GM12878 (cell line): Measurements from ENCODE around the gene SLC35G2. TPM values are rescaled to one million over a fixed set of nuclear protein-coding genes. Genes with fewer than 3 reads are reported as not detected.

ENCODE experiments used
- ATAC-seq: fragments of 200-7000 bp; cut with Tn5 transposase; 3 replicates; pipeline ENCODE4 v1.9.1; 2020; ENCODE audit warnings: mild to moderate bottlenecking, moderate library complexity
- BruUV-seq: library from RNA; stranded (reverse); fragments of 400-500 nt; replicated peaks from 2 replicates; lab custom pipeline; 2021; lab: Mats Ljungman, UMichigan
- CTCF ChIA-PET: fragments of 300-600 bp; sonication (Branson Sonifier 250); formaldehyde crosslinking; extraction: SDS; loops from one replicate; lab custom pipeline; 2021; ENCODE audit warnings: inconsistent platforms; lab: Yijun Ruan, JAX
- POLR2A ChIA-PET: fragments of 350-600 bp; formaldehyde crosslinking; extraction: SDS; loops from one replicate; lab custom pipeline; 2021; ENCODE audit warnings: inconsistent platforms; lab: Charles Lee
- RAD21 ChIA-PET: fragments of 300-600 bp; sonication (Branson Sonifier 250); formaldehyde crosslinking; loops from one replicate; lab custom pipeline; 2023; ENCODE audit warnings: antibody characterized with exemption; ENCODE audit not compliant: unreplicated experiment; lab: Charles Lee
- SMC1A ChIA-PET: fragments of 300-600 bp; sonication (Branson Sonifier 250); formaldehyde crosslinking; loops from one replicate; lab custom pipeline; 2023; ENCODE audit not compliant: unreplicated experiment, uncharacterized antibody; lab: Charles Lee
- DNase-seq: peaks from one replicate; pipeline ENCODE4 v3.0.0-alpha.2; 2011; ENCODE audit warnings: low read depth, low spot score
- FAIRE-seq: peaks from 3 replicates; lab custom pipeline; 2011; peaks lifted over from hg19 to GRCh38; lab: Jason Lieb, UNC
- H2AFZ ChIP-seq: 2 replicates; pipeline ENCODE4 v1.6.0; 2011; ENCODE audit warnings: low read depth, low read length, control low read depth; ENCODE audit not compliant: control insufficient read depth
- H3K27ac ChIP-seq: 2 replicates; pipeline ENCODE4 v1.5.1; 2011; ENCODE audit warnings: control low read depth; ENCODE audit not compliant: control insufficient read depth, insufficient read depth
- H3K27me3 ChIP-seq, 2 experiments: replicated peaks in 1 of 2; 2 replicates each; pipeline versions ENCODE4 v1.6.0 to v1.6.1; 2011; ENCODE audit warnings: low read length in 1 of 2; ENCODE audit not compliant: control insufficient read depth in 2 of 2, insufficient read depth in 2 of 2
- H3K36me3 ChIP-seq, 2 experiments: 2 replicates each; pipeline ENCODE4 v1.5.1; 2011; ENCODE audit warnings: low read length in 1 of 2; ENCODE audit not compliant: control insufficient read depth in 2 of 2, insufficient read depth in 2 of 2
- H3K4me1 ChIP-seq: 2 replicates; pipeline ENCODE4 v1.6.1; 2011; ENCODE audit warnings: mild to moderate bottlenecking, low read length, moderate library complexity, mixed read lengths; ENCODE audit not compliant: control insufficient read depth, insufficient read depth
- H3K4me2 ChIP-seq: 2 replicates; pipeline ENCODE4 v1.6.0; 2011; ENCODE audit warnings: control low read depth; ENCODE audit not compliant: control insufficient read depth, insufficient read depth
- H3K4me3 ChIP-seq: fragments of 200-600 bp; sonication (generic); 2 replicates; pipeline ENCODE4 v1.5.1; 2016
- H3K79me2 ChIP-seq: 2 replicates; pipeline ENCODE4 v1.6.0; 2011; ENCODE audit warnings: low read length; ENCODE audit not compliant: control insufficient read depth, insufficient read depth
- H3K9ac ChIP-seq: 2 replicates; pipeline ENCODE4 v1.8.0; 2011; ENCODE audit warnings: low read length, control low read depth, mixed read lengths; ENCODE audit not compliant: control insufficient read depth, insufficient read depth
- H3K9me3 ChIP-seq: replicated peaks from 3 replicates; pipeline ENCODE4 v1.5.1; 2011; ENCODE audit warnings: mild to moderate bottlenecking, low read length; ENCODE audit not compliant: control insufficient read depth, insufficient read depth
- H4K20me1 ChIP-seq: 2 replicates; pipeline ENCODE4 v1.6.0; 2011; ENCODE audit not compliant: control insufficient read depth, insufficient read depth
- CEBPB ChIP-seq, 2 experiments: fragments of 150-350 bp in 1 of 2; IDR thresholded peaks; 2 replicates each; pipeline ENCODE4 v1.6.1; 2012 to 2014; ENCODE audit warnings: low read depth in 2 of 2, low read length in 2 of 2, borderline replicate concordance in 1 of 2, inconsistent platforms in 1 of 2
- GABPA ChIP-seq: IDR thresholded peaks from 2 replicates; pipeline ENCODE4 v1.6.1; 2014; ENCODE audit warnings: antibody characterized with exemption, low read depth, mild to moderate bottlenecking, inconsistent platforms
- JUND ChIP-seq: IDR thresholded peaks from 2 replicates; pipeline ENCODE4 v1.6.1; 2012; ENCODE audit warnings: low read depth, mild to moderate bottlenecking, low read length, improper control_type of control experiment, moderate library complexity
- POLR2A ChIP-seq: IDR thresholded peaks from 2 replicates; pipeline ENCODE4 v1.6.1; 2011; ENCODE audit warnings: low read depth, mild to moderate bottlenecking, low read length
- RCOR1 ChIP-seq: conservative IDR thresholded peaks from 2 replicates; pipeline ENCODE4 v1.6.1; 2012; ENCODE audit warnings: low read depth, low read length, improper control_type of control experiment
- SREBF2 ChIP-seq: IDR thresholded peaks from 2 replicates; pipeline ENCODE4 v1.6.1; 2012; ENCODE audit warnings: mild to moderate bottlenecking, low read length
- TBL1XR1 ChIP-seq: IDR thresholded peaks from 2 replicates; pipeline ENCODE4 v1.6.1; 2012; ENCODE audit warnings: low read depth, low read length, improper control_type of control experiment
- YY1 ChIP-seq: IDR thresholded peaks from 2 replicates; pipeline ENCODE4 v1.6.1; 2011; ENCODE audit warnings: low read depth, mild to moderate bottlenecking, low read length
- ZNF384 ChIP-seq: IDR thresholded peaks from 2 replicates; pipeline ENCODE4 v1.6.1; 2012; ENCODE audit warnings: low read depth, mild to moderate bottlenecking, low read length, improper control_type of control experiment, borderline replicate concordance
- WGBS: methylation state at CpG from one replicate; pipeline ENCODE4 v1.1.6; 2016; ENCODE audit warnings: low lambda C conversion rate; ENCODE audit not compliant: insufficient replicate concordance, insufficient coverage; ENCODE audit errors: missing lambda C conversion rate; 5-methylcytosine and 5-hydroxymethylcytosine counted together
- in situ Hi-C: fragments of 300-500 bp; cut with MboI; formaldehyde crosslinking; loops from 9 replicates; pipeline ENCODE4 v1.14.3; 2018; ENCODE audit warnings: mixed read lengths
- intact Hi-C: fragments of 100-400 bp; cut with micrococcal nuclease; formaldehyde crosslinking; loops from one replicate; pipeline ENCODE4 v1.14.2; 2022; ENCODE audit not compliant: unreplicated experiment
- polyA plus RNA-seq, 11 experiments: library from polyadenylated mRNA; depleted of rRNA in 4 of 11; unstranded in 6 of 11; stranded (reverse) in 5 of 11; fragments of >200 nt; fragmentation: Nextera tagmentation in 4 of 11; fragmentation: Illumina TruSeq in 1 of 11; extraction: Ambion mirVana in 4 of 11; extraction: Trizol in 1 of 11; gene quantifications; 1 replicate in 1 of 11; 2 replicates in 10 of 11; pipeline versions ENCODE4 v1.2.1 to v1.2.3, GENCODE V29; 2011 to 2016; ENCODE audit warnings: inconsistent platforms in 2 of 11, missing spikeins in 2 of 11, low read depth in 1 of 11
- total RNA-seq, 4 experiments: library from RNA; depleted of rRNA in 3 of 4; stranded (reverse); fragments of >200 nt in 3 of 4; fragmentation: Illumina TruSeq in 1 of 4; extraction: Trizol in 1 of 4; gene quantifications; 2 replicates each; pipeline versions ENCODE4 v1.2.1 to v1.2.3, GENCODE V29; 2013 to 2021
- TF ChIP-seq, protein P1 (sequence below): fragments of 450-650 bp; IDR thresholded peaks from 2 replicates; pipeline ENCODE4 v1.6.1; 2017; ENCODE audit warnings: borderline replicate concordance
- TF ChIP-seq, protein P2 (sequence below): fragments of 450-650 bp; IDR thresholded peaks from 2 replicates; pipeline ENCODE4 v1.6.1; 2014; ENCODE audit warnings: mild to moderate bottlenecking
- TF ChIP-seq, protein P3 (sequence below): fragments of 450-650 bp; conservative IDR thresholded peaks from 2 replicates; pipeline ENCODE4 v1.6.1; 2017; ENCODE audit warnings: mild to moderate bottlenecking, moderate library complexity
- TF ChIP-seq, protein P4 (sequence below): IDR thresholded peaks from 2 replicates; pipeline ENCODE4 v1.6.1; 2012; ENCODE audit warnings: mild to moderate bottlenecking, low read depth, low read length

SLC35G2 gene
- total and polyA plus RNA-seq, 10 of the 15 experiments (the other 5 are each of a cell fraction or from before 2014, with no cell fraction given) = 0.11 to 1.9 (median 0.27) TPM

DNA sequence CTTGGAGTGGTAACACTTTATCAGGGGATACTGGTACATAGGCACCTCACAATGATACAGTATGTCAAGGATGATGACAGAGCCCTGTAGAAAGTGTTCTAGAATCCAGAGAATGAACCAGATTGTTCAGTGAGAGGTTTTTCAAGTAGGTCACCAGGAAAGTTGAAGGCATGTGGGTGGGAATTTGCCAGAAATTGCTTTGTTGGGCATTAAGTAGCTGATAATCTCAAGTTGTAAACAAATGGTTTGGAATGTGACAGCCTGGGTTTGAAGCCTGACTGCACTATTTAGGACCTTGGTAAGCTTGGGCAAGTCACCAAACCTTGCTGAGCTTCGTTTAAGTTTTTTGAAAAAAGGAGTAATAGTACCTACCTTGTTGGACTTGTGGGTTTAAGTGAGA is 12.5 kb downstream of the SLC35G2 start (continued):
- TF ChIP-seq JUND = no peak
- TF ChIP-seq POLR2A = no peak
- TF ChIP-seq, protein P1, sequence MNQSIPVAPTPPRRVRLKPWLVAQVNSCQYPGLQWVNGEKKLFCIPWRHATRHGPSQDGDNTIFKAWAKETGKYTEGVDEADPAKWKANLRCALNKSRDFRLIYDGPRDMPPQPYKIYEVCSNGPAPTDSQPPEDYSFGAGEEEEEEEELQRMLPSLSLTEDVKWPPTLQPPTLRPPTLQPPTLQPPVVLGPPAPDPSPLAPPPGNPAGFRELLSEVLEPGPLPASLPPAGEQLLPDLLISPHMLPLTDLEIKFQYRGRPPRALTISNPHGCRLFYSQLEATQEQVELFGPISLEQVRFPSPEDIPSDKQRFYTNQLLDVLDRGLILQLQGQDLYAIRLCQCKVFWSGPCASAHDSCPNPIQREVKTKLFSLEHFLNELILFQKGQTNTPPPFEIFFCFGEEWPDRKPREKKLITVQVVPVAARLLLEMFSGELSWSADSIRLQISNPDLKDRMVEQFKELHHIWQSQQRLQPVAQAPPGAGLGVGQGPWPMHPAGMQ = no peak
- TF ChIP-seq CEBPB (IDR thresholded peaks at IDR 0.05; ENCODE audit: borderline replicate concordance in 1 of 2, low read depth in 2 of 2, low read length in 2 of 2) = no peak
- no peak for TF ChIP-seq SREBF2

DNA sequence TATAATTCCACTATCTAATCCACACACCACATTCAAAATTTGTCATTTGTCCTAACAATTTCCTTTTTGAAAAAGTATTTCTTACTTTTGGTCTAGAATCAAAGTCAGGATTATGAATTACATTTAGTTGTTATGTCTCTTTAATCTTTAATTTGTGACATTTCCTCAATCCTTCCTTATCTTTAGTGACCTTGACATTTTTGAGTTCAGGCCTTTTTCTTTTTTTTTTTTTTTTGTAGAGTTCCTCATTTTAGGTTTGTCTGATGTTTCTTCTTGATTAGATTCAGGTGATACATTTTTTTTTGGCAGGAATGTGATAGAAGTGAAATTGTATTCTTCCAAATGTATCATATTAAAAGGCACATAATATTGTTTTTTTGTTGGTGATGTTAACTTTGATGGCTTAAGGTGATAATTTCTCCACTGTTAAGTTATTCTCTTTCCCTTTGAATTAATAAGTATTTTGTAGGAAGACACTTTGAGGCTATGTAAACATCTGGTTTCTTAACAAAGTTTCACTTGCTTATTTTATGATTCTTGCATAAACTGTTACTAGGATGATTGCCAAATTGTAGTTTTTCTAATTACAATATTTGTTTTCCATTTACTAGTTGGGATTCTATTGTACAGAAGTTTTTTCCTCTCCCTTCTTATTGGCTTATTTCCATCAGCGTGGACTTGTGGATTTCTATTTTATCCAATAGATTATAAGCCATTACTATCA is 16.3 kb downstream of the SLC35G2 start:
- ChIA-PET CTCF (no interaction called here), RAD21 (interaction anchor here (1.1 kb wide), 1 partner anchor 82 kb away, joined by 4 read pairs; the partner anchor contains the start of gene STAG1), POLR2A (no interaction called here), SMC1A (interaction anchor here (1.2 kb wide), 1 partner anchor 23 kb away, joined by 3 read pairs; no protein-coding TSS in a partner anchor)
- 100% methylated on average over 1 of the region's 1 CpG for WGBS
- H4K20me1 ChIP-seq = no peaks in the 10 kb centered on the region
- H3K79me2 ChIP-seq = no peaks in the 10 kb centered on the region
- H3K36me3 ChIP-seq = no peaks in the 10 kb centered on the region
- no peak overlapping the region for H2AFZ ChIP-seq
- no TSS peak for BruUV-seq
- intact Hi-C loops (no loop called here), in situ Hi-C loops (no loop called here)
- ATAC-seq (no peak), DNase-seq (no peak), FAIRE-seq (no peak)
- H3K27ac ChIP-seq = no peak overlapping the region
- no peaks in the 10 kb centered on the region for H3K27me3 ChIP-seq
- no peaks in the 10 kb centered on the region for H3K4me1 ChIP-seq
- H3K9ac ChIP-seq = no peak overlapping the region
- H3K4me3 ChIP-seq = no peak overlapping the region
- H3K9me3 ChIP-seq = no peaks in the 10 kb centered on the region
- H3K4me2 ChIP-seq = no peak overlapping the region
- TF ChIP-seq YY1 (no peak), JUND (no peak), GABPA (no peak), RCOR1 (no peak), TBL1XR1 (no peak), ZNF384 (no peak)
- TF ChIP-seq, protein P2, sequence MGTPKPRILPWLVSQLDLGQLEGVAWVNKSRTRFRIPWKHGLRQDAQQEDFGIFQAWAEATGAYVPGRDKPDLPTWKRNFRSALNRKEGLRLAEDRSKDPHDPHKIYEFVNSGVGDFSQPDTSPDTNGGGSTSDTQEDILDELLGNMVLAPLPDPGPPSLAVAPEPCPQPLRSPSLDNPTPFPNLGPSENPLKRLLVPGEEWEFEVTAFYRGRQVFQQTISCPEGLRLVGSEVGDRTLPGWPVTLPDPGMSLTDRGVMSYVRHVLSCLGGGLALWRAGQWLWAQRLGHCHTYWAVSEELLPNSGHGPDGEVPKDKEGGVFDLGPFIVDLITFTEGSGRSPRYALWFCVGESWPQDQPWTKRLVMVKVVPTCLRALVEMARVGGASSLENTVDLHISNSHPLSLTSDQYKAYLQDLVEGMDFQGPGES = no peak
- TF ChIP-seq, protein P3, sequence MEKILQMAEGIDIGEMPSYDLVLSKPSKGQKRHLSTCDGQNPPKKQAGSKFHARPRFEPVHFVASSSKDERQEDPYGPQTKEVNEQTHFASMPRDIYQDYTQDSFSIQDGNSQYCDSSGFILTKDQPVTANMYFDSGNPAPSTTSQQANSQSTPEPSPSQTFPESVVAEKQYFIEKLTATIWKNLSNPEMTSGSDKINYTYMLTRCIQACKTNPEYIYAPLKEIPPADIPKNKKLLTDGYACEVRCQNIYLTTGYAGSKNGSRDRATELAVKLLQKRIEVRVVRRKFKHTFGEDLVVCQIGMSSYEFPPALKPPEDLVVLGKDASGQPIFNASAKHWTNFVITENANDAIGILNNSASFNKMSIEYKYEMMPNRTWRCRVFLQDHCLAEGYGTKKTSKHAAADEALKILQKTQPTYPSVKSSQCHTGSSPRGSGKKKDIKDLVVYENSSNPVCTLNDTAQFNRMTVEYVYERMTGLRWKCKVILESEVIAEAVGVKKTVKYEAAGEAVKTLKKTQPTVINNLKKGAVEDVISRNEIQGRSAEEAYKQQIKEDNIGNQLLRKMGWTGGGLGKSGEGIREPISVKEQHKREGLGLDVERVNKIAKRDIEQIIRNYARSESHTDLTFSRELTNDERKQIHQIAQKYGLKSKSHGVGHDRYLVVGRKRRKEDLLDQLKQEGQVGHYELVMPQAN = no peak
- TF ChIP-seq, protein P4, sequence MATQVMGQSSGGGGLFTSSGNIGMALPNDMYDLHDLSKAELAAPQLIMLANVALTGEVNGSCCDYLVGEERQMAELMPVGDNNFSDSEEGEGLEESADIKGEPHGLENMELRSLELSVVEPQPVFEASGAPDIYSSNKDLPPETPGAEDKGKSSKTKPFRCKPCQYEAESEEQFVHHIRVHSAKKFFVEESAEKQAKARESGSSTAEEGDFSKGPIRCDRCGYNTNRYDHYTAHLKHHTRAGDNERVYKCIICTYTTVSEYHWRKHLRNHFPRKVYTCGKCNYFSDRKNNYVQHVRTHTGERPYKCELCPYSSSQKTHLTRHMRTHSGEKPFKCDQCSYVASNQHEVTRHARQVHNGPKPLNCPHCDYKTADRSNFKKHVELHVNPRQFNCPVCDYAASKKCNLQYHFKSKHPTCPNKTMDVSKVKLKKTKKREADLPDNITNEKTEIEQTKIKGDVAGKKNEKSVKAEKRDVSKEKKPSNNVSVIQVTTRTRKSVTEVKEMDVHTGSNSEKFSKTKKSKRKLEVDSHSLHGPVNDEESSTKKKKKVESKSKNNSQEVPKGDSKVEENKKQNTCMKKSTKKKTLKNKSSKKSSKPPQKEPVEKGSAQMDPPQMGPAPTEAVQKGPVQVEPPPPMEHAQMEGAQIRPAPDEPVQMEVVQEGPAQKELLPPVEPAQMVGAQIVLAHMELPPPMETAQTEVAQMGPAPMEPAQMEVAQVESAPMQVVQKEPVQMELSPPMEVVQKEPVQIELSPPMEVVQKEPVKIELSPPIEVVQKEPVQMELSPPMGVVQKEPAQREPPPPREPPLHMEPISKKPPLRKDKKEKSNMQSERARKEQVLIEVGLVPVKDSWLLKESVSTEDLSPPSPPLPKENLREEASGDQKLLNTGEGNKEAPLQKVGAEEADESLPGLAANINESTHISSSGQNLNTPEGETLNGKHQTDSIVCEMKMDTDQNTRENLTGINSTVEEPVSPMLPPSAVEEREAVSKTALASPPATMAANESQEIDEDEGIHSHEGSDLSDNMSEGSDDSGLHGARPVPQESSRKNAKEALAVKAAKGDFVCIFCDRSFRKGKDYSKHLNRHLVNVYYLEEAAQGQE = no peak
